HEK293T (cell line): ENCODE measurements around the gene LCP1.

Source experiments
- ELF4 ChIP-seq: fragments of 450-650 bp; IDR thresholded peaks from 2 replicates; pipeline ENCODE4 v1.6.1; 2017; ENCODE audit warnings: antibody characterized with exemption
- FOXK2 ChIP-seq: fragments of 450-650 bp; IDR thresholded peaks from 2 replicates; pipeline ENCODE4 v1.6.1; 2016; ENCODE audit warnings: mild to moderate bottlenecking
- SP1 ChIP-seq: fragments of 450-650 bp; IDR thresholded peaks from 2 replicates; pipeline ENCODE4 v1.6.1; 2017
- ZNF384 ChIP-seq: fragments of 450-650 bp; IDR thresholded peaks from 2 replicates; pipeline ENCODE4 v1.6.1; 2016

DNA sequence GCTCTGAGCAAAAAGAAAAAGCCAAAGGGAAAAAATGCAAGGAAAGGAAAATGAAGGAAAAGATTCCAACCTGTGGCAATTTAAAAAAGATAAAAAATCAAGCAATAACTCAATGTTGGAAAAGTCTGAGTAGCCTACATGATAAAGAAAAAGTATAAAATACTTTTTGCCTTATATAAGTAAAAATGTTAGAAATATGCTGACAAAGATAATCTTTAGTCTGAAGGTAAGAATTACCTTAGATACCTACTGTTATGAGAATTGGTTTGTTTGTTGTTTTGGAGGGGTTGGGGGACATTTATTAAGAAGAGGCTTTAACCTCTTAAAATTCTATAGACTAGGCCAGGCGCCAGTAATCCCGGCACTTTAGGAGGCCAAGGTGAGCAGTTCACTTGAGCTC, 47.5 kb downstream of the LCP1 start:
- TF ChIP-seq SP1 (no peak), ZNF384 (no peak), FOXK2 (no peak), ELF4 (no peak)
